ENCODE measurements around the gene PRDM1.

- no peak for TF ChIP-seq POLR2A (IDR thresholded peaks at IDR 0.05)
- TF ChIP-seq CTCF (IDR thresholded peaks at IDR 0.05), result no peak
These were observed 30.1 kb downstream of the PRDM1 start for GRCh38 chr6:106116125-106116832.

Measured in Peyer's patch (tissue), 4 donors.